CD14-positive monocyte (primary cell): ENCODE measurements around the gene KREMEN1. TPM values are rescaled to one million over a fixed set of nuclear protein-coding genes. Genes with fewer than 3 reads are reported as not detected.

Experiments used
- DNase-seq, 3 donors: peaks; one replicate each; pipeline ENCODE4 v3.0.0-alpha.2; 2011 to 2022
- H2AFZ ChIP-seq: 2 replicates; pipeline ENCODE4 v1.6.0; 2012; ENCODE audit warnings: mild to moderate bottlenecking, low read depth, low read length, inconsistent platforms; ENCODE audit not compliant: insufficient read depth, poor library complexity, severe bottlenecking
- H3K27ac ChIP-seq, 2 donors: 1 replicate in 1 of 2; 2 replicates in 1 of 2; pipeline ENCODE4 v1.5.1; 2012 to 2013; ENCODE audit warnings: low read length in 2 of 2, control low read depth in 1 of 2, inconsistent platforms in 1 of 2, low read depth in 1 of 2, mild to moderate bottlenecking in 1 of 2
- H3K27me3 ChIP-seq, 2 donors: one replicate each; pipeline versions ENCODE4 v1.6.0 to v1.6.1; 2011 to 2013; ENCODE audit warnings: low read length in 2 of 2; ENCODE audit not compliant: control insufficient read depth in 2 of 2, insufficient read depth in 2 of 2
- H3K36me3 ChIP-seq, 2 donors: replicated peaks in 1 of 2; 1 replicate in 1 of 2; 2 replicates in 1 of 2; pipeline versions ENCODE4 v1.5.1 to v1.6.1; 2012 to 2013; ENCODE audit warnings: low read length in 2 of 2, control low read depth in 1 of 2, inconsistent platforms in 1 of 2, mild to moderate bottlenecking in 1 of 2; ENCODE audit not compliant: insufficient read depth in 2 of 2, control insufficient read depth in 1 of 2
- H3K4me1 ChIP-seq, 2 donors: 1 replicate in 1 of 2; 2 replicates in 1 of 2; pipeline versions ENCODE4 v1.5.1 to v1.6.1; 2012 to 2013; ENCODE audit warnings: low read length in 2 of 2, control low read depth in 1 of 2, inconsistent platforms in 1 of 2, mild to moderate bottlenecking in 1 of 2, moderate library complexity in 1 of 2; ENCODE audit not compliant: insufficient read depth in 2 of 2, control insufficient read depth in 1 of 2
- H3K4me2 ChIP-seq: replicated peaks from 2 replicates; pipeline ENCODE3; 2012; ENCODE audit warnings: low read length, moderate library complexity, mild to moderate bottlenecking; ENCODE audit not compliant: poor library complexity, severe bottlenecking; ENCODE audit errors: extremely low read depth
- H3K4me3 ChIP-seq, 3 experiments: fragments of 200-600 bp in 1 of 3; sonication (generic) in 1 of 3; replicated peaks in 1 of 3; 1 replicate in 2 of 3; 2 replicates in 1 of 3; pipeline ENCODE4 v1.5.1; 2011 to 2013; ENCODE audit warnings: low read length in 3 of 3, mild to moderate bottlenecking in 3 of 3, control low read depth in 2 of 3, low read depth in 2 of 3, inconsistent platforms in 1 of 3, moderate library complexity in 1 of 3
- H3K79me2 ChIP-seq: 2 replicates; pipeline ENCODE4 v1.6.0; 2012; ENCODE audit warnings: mild to moderate bottlenecking, control low read depth, inconsistent platforms, low read length, moderate library complexity; ENCODE audit not compliant: insufficient read depth
- H3K9ac ChIP-seq: 2 replicates; pipeline ENCODE4 v1.6.0; 2017; ENCODE audit warnings: low read length, mild to moderate bottlenecking; ENCODE audit not compliant: insufficient read depth, poor library complexity, severe bottlenecking
- H3K9me3 ChIP-seq, 2 donors: replicated peaks in 1 of 2; 1 replicate in 1 of 2; 2 replicates in 1 of 2; pipeline versions ENCODE4 v1.5.1 to v1.6.1; 2012 to 2013; ENCODE audit warnings: low read length in 2 of 2, control low read depth in 1 of 2; ENCODE audit not compliant: control insufficient read depth in 1 of 2, insufficient read depth in 1 of 2
- H4K20me1 ChIP-seq: 2 replicates; pipeline ENCODE4 v1.6.0; 2012; ENCODE audit warnings: mild to moderate bottlenecking, low read length, control low read depth, moderate library complexity; ENCODE audit not compliant: insufficient read depth
- H3K27ac Mint-ChIP-seq, 7 donors: one replicate each; pipeline ENCODE4 v1.8.0; 2020; ENCODE audit warnings: mild to moderate bottlenecking in 7 of 7, mixed read lengths in 7 of 7, moderate library complexity in 6 of 7, inconsistent platforms in 2 of 7
- H3K27me3 Mint-ChIP-seq, 3 donors: one replicate each; pipeline ENCODE4 v1.8.0; 2021 to 2022; ENCODE audit warnings: low read depth in 3 of 3, mild to moderate bottlenecking in 3 of 3, mixed read lengths in 3 of 3, moderate library complexity in 3 of 3, inconsistent platforms in 1 of 3
- H3K36me3 Mint-ChIP-seq, 2 donors: one replicate each; pipeline ENCODE4 v1.8.0; 2020; ENCODE audit warnings: mixed read lengths in 2 of 2, inconsistent platforms in 1 of 2, mild to moderate bottlenecking in 1 of 2
- H3K4me1 Mint-ChIP-seq: one replicate; pipeline ENCODE4 v1.8.0; 2020; ENCODE audit warnings: mild to moderate bottlenecking, mixed read lengths
- H3K4me3 Mint-ChIP-seq, 2 donors: one replicate each; pipeline ENCODE4 v1.8.0; 2020; ENCODE audit warnings: mild to moderate bottlenecking in 2 of 2, mixed read lengths in 2 of 2, moderate library complexity in 1 of 2
- H3K9me3 Mint-ChIP-seq, 7 donors: one replicate each; pipeline ENCODE4 v1.8.0; 2020 to 2022; ENCODE audit warnings: mixed read lengths in 7 of 7, mild to moderate bottlenecking in 6 of 7, moderate library complexity in 6 of 7, inconsistent platforms in 2 of 7
- WGBS: methylation state at CpG from one replicate; pipeline ENCODE4 v1.1.5; 2013; ENCODE audit warnings: missing lambda C conversion rate; ENCODE audit not compliant: insufficient coverage; 5-methylcytosine and 5-hydroxymethylcytosine counted together
- intact Hi-C, 2 donors: fragments of 100-400 bp; cut with micrococcal nuclease; formaldehyde crosslinking; loops; one replicate each; pipeline versions ENCODE4 v1.15.0 to v1.15.1; 2023
- polyA plus RNA-seq, 3 donors: library from polyadenylated mRNA; depleted of rRNA in 1 of 3; unstranded in 2 of 3; stranded (reverse) in 1 of 3; fragments of 300-500 nt in 2 of 3; fragments of >200 nt in 1 of 3; fragmentation: Illumina TruSeq in 2 of 3; gene quantifications; 1 replicate in 2 of 3; 2 replicates in 1 of 3; pipeline ENCODE4 v1.2.3, GENCODE V29; 2012 to 2021
- TF ChIP-seq, protein P1 (sequence below): fragments of 200-600 bp; IDR thresholded peaks from one replicate; pipeline ENCODE4 v1.8.0; 2022; ENCODE audit warnings: antibody characterized with exemption, mild to moderate bottlenecking

KREMEN1 gene
- polyA plus RNA-seq, 3 donors, result 0.47 to 1.6 (median 0.69) TPM

DNA sequence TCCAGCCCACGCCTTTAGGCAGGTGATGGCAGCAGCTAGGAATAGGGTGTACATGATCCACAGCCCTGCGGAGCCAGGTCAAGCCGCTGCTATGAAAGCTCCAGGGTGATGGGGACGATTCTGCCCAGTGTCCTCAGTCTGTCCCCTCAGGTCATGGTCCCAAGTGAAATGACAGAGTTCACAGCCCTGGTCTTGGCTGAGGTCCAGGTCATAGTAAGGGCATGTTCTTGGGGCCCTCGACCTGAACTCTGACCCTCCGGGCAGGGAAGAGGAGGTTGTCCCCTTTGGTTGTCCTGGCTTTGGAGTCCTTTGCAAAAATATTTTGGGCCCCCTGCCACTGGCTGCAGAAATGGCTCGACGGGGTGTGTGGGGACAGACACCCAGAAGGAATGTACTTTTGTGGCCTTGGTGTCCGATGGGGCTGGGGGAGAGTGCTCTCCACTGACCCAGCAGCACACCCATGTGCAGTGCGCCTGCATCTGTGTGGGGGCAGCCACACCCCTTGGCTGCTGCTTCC, 18.5 kb upstream of the KREMEN1 start:
- intact Hi-C loops, result no loop called here
- no peaks in the 10 kb centered on the region for H4K20me1 ChIP-seq
- TF ChIP-seq, protein P1, sequence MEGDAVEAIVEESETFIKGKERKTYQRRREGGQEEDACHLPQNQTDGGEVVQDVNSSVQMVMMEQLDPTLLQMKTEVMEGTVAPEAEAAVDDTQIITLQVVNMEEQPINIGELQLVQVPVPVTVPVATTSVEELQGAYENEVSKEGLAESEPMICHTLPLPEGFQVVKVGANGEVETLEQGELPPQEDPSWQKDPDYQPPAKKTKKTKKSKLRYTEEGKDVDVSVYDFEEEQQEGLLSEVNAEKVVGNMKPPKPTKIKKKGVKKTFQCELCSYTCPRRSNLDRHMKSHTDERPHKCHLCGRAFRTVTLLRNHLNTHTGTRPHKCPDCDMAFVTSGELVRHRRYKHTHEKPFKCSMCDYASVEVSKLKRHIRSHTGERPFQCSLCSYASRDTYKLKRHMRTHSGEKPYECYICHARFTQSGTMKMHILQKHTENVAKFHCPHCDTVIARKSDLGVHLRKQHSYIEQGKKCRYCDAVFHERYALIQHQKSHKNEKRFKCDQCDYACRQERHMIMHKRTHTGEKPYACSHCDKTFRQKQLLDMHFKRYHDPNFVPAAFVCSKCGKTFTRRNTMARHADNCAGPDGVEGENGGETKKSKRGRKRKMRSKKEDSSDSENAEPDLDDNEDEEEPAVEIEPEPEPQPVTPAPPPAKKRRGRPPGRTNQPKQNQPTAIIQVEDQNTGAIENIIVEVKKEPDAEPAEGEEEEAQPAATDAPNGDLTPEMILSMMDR, result no peak

GRCh38 chr22:29055192-29055830, 17.5 kb upstream of the KREMEN1 start:
- Histone ChIP-seq H3K79me2 (no peaks in the 10 kb centered on the region), H3K27ac (no peak overlapping the region), H3K4me1 (no peaks in the 10 kb centered on the region), H3K9me3 (no peaks in the 10 kb centered on the region), H3K9ac (no peak overlapping the region), H3K4me3 (no peak overlapping the region), H2AFZ (no peak overlapping the region), H3K27me3 (peaks cover 0 to 3% of the 10 kb centered on the region in 2 donors), H4K20me1 (no peaks in the 10 kb centered on the region), H3K36me3 (no peaks in the 10 kb centered on the region), H3K4me2 (no peak overlapping the region)
- intact Hi-C loops, result no loop called here
- no peak for DNase-seq
- no peak overlapping the region for H3K4me3 Mint-ChIP-seq
- no peaks in the 10 kb centered on the region for H3K36me3 Mint-ChIP-seq
- H3K4me1 Mint-ChIP-seq, result peaks cover under 1% of the 10 kb centered on the region
- H3K27me3 Mint-ChIP-seq, result peaks cover 6 to 10% (median 9%) of the 10 kb centered on the region in 3 donors
- H3K27ac Mint-ChIP-seq, result no peak overlapping the region
- TF ChIP-seq, protein P1, result no peak
- WGBS, result 95% methylated on average over 9 of the region's 14 CpGs
- peaks cover 0 to 3% (median 0%) of the 10 kb centered on the region in 7 donors for H3K9me3 Mint-ChIP-seq

More for the DNA sequence above, 18.5 kb upstream of the KREMEN1 start:
- Histone ChIP-seq H3K27me3 (no peaks in the 10 kb centered on the region), H3K4me1 (no peaks in the 10 kb centered on the region), H3K36me3 (no peaks in the 10 kb centered on the region), H2AFZ (no peak overlapping the region), H3K4me3 (no peak overlapping the region), H3K9ac (no peak overlapping the region), H3K79me2 (no peaks in the 10 kb centered on the region), H3K4me2 (no peak overlapping the region), H3K9me3 (no peaks in the 10 kb centered on the region), H3K27ac (no peak overlapping the region)
- WGBS, result 95% methylated on average over 6 of the region's 10 CpGs
- H3K4me3 Mint-ChIP-seq, result no peak overlapping the region
- peaks cover 2 to 10% (median 3%) of the 10 kb centered on the region in 3 donors for H3K27me3 Mint-ChIP-seq
- no peak overlapping the region for H3K27ac Mint-ChIP-seq
- no peak for DNase-seq
- H3K36me3 Mint-ChIP-seq, result peaks cover 0 to 2% of the 10 kb centered on the region in 2 donors
- peaks cover 0 to 3% (median 0%) of the 10 kb centered on the region in 7 donors for H3K9me3 Mint-ChIP-seq
- no peaks in the 10 kb centered on the region for H3K4me1 Mint-ChIP-seq
